HepG2 (cell line): Measurements from ENCODE around the gene NTN3. TPM values are rescaled to one million over a fixed set of nuclear protein-coding genes. Genes with fewer than 3 reads are reported as not detected.
A peak's percentile ranks its signal among the peaks of the same experiment; 100 is the strongest.

Source experiments
- ATAC-seq: fragments of 200-7000 bp; cut with Tn5 transposase; 3 replicates; pipeline ENCODE4 v1.9.1; 2020; ENCODE audit warnings: mild to moderate bottlenecking, moderate library complexity
- BruUV-seq: library from RNA; stranded (reverse); fragments of 400-500 nt; replicated peaks from 2 replicates; lab custom pipeline; 2021; lab: Mats Ljungman, UMichigan
- CTCF ChIA-PET: fragments of 300-600 bp; formaldehyde crosslinking; extraction: SDS; loops from one replicate; lab custom pipeline; 2021; ENCODE audit warnings: low total read pairs, inconsistent platforms, low intra/inter-chr PET ratio; lab: Yijun Ruan, JAX
- POLR2A ChIA-PET: fragments of 350-600 bp; sonication (Branson Sonifier 250); formaldehyde crosslinking; loops from one replicate; lab custom pipeline; 2020; ENCODE audit warnings: antibody characterized with exemption, inconsistent platforms; lab: Yijun Ruan, JAX
- DNase-seq: peaks from one replicate; pipeline ENCODE4 v3.0.0-alpha.2; 2015; ENCODE audit warnings: low spot score
- FAIRE-seq: peaks from 3 replicates; lab custom pipeline; 2011; peaks lifted over from hg19 to GRCh38; lab: Jason Lieb, UNC
- H2AFZ ChIP-seq: one replicate; pipeline ENCODE4 v1.6.1; 2011; ENCODE audit warnings: low read length, inconsistent platforms
- H3K27ac ChIP-seq: fragments of 300-600 bp; 3 replicates; pipeline ENCODE4 v1.8.0; 2011; ENCODE audit warnings: mixed run types, mild to moderate bottlenecking, mixed read lengths, low read length, inconsistent platforms; ENCODE audit not compliant: insufficient read depth; ENCODE audit errors: extremely low read length
- H3K27me3 ChIP-seq, 2 experiments: fragments of 200-600 bp in 1 of 2; 2 replicates in 1 of 2; 3 replicates in 1 of 2; pipeline versions ENCODE4 v1.6.0 to v1.8.0; 2011; ENCODE audit warnings: low read length in 2 of 2, mild to moderate bottlenecking in 2 of 2, moderate library complexity in 2 of 2, inconsistent platforms in 1 of 2; ENCODE audit not compliant: insufficient read depth in 2 of 2, control insufficient read depth in 1 of 2
- H3K36me3 ChIP-seq, 2 experiments: fragments of 200-600 bp in 1 of 2; replicated peaks in 1 of 2; 2 replicates in 1 of 2; 3 replicates in 1 of 2; pipeline versions ENCODE4 v1.5.1 to v1.8.0; 2011; ENCODE audit warnings: low read length in 2 of 2, inconsistent platforms in 1 of 2; ENCODE audit not compliant: insufficient read depth in 2 of 2, control insufficient read depth in 1 of 2
- H3K4me1 ChIP-seq: 2 replicates; pipeline ENCODE4 v1.5.1; 2012; ENCODE audit warnings: low read length, inconsistent platforms; ENCODE audit not compliant: insufficient read depth
- H3K4me2 ChIP-seq: 2 replicates; pipeline ENCODE4 v1.6.0; 2011; ENCODE audit warnings: low read depth, low read length, inconsistent platforms
- H3K4me3 ChIP-seq, 3 experiments: fragments of 200-600 bp in 1 of 3; sonication (generic), shearing (Covaris generic) in 1 of 3; replicated peaks in 1 of 3; 2 replicates each; pipeline ENCODE4 v1.5.1; 2011 to 2016; ENCODE audit warnings: low read length in 3 of 3, inconsistent platforms in 2 of 3, low read depth in 2 of 3, mild to moderate bottlenecking in 2 of 3, control low read depth in 1 of 3, mixed read lengths in 1 of 3; ENCODE audit not compliant: insufficient read depth in 1 of 3
- H3K79me2 ChIP-seq: one replicate; pipeline ENCODE4 v1.6.1; 2011; ENCODE audit warnings: low read length, inconsistent platforms; ENCODE audit not compliant: insufficient read depth
- H3K9ac ChIP-seq: 2 replicates; pipeline ENCODE4 v1.6.0; 2011; ENCODE audit warnings: mild to moderate bottlenecking, low read depth, low read length, inconsistent platforms; ENCODE audit not compliant: insufficient read depth
- H3K9me3 ChIP-seq: 2 replicates; pipeline ENCODE4 v1.5.1; 2012; ENCODE audit warnings: mild to moderate bottlenecking, low read length
- H4K20me1 ChIP-seq: 2 replicates; pipeline ENCODE4 v1.6.0; 2011; ENCODE audit warnings: inconsistent platforms, mild to moderate bottlenecking, low read length, moderate library complexity; ENCODE audit not compliant: insufficient read depth
- BRCA1 ChIP-seq: sonication (generic); formaldehyde crosslinking; IDR thresholded peaks from 2 replicates; pipeline ENCODE4 v1.4.0; 2020; ENCODE audit warnings: missing genetic modification reagents
- MIER2 ChIP-seq: IDR thresholded peaks from 2 replicates; pipeline ENCODE4 v1.6.1; 2016; ENCODE audit warnings: missing biosample characterization, missing genetic modification reagents
- ZFP82 ChIP-seq: sonication (generic); formaldehyde crosslinking; IDR thresholded peaks from 2 replicates; pipeline ENCODE4 v1.5.1; 2020; ENCODE audit warnings: mild to moderate bottlenecking, missing genetic modification reagents, borderline replicate concordance
- ZNF446 ChIP-seq: sonication (generic); formaldehyde crosslinking; IDR thresholded peaks from 2 replicates; pipeline ENCODE4 v1.5.0; 2020; ENCODE audit warnings: mild to moderate bottlenecking, missing genetic modification reagents
- WGBS: methylation state at CpG from one replicate; pipeline ENCODE4 v1.1.6; 2017; ENCODE audit warnings: low lambda C conversion rate; 5-methylcytosine and 5-hydroxymethylcytosine counted together
- in situ Hi-C: cut with HindIII; loops from 2 replicates; pipeline ENCODE4 v1.10.0; 2017; ENCODE audit warnings: low pct_unique_long_range_greater_than_20kb; ENCODE audit not compliant: extremely low pct_ligation_motif_present
- intact Hi-C: fragments of 100-400 bp; cut with micrococcal nuclease; formaldehyde crosslinking; loops from one replicate; pipeline ENCODE4 v1.10.0; 2022; ENCODE audit not compliant: unreplicated experiment
- polyA plus RNA-seq, 8 experiments: library from polyadenylated mRNA; depleted of rRNA in 3 of 8; stranded (reverse) in 7 of 8; unstranded in 1 of 8; fragments of >200 nt; fragmentation: Illumina TruSeq in 4 of 8; extraction: Trizol in 4 of 8; gene quantifications; 2 replicates each; pipeline versions ENCODE4 v1.2.1 to v1.2.3, GENCODE V29; 2011 to 2016; ENCODE audit warnings: low read depth in 4 of 8, missing spikeins in 1 of 8, mixed read lengths in 1 of 8; ENCODE audit not compliant: insufficient read depth in 1 of 8
- total RNA-seq, 5 experiments: library from RNA; depleted of rRNA; stranded (reverse); fragments of >200 nt; fragmentation: Illumina TruSeq; extraction: Trizol; gene quantifications; 2 replicates each; pipeline ENCODE4 v1.2.3, GENCODE V29; 2016; ENCODE audit warnings: low read depth in 1 of 5
- TF ChIP-seq, protein P1 (sequence below): sonication (generic); formaldehyde crosslinking; IDR thresholded peaks from 2 replicates; pipeline ENCODE4 v1.4.0; 2020; ENCODE audit warnings: missing genetic modification reagents
- TF ChIP-seq, protein P2 (sequence below): sonication (generic); formaldehyde crosslinking; IDR thresholded peaks from 2 replicates; pipeline ENCODE4 v1.5.1; 2020; ENCODE audit warnings: mild to moderate bottlenecking, missing genetic modification reagents, moderate library complexity
- TF ChIP-seq, protein P3 (sequence below): sonication (generic); formaldehyde crosslinking; IDR thresholded peaks from 2 replicates; pipeline ENCODE4 v1.5.1; 2020; ENCODE audit warnings: missing genetic modification reagents, mild to moderate bottlenecking, borderline replicate concordance
- TF ChIP-seq, protein P4 (sequence below): sonication (generic); formaldehyde crosslinking; IDR thresholded peaks from 2 replicates; pipeline ENCODE4 v1.5.1; 2020; ENCODE audit warnings: missing genetic modification reagents, mild to moderate bottlenecking, borderline replicate concordance
- TF ChIP-seq, protein P5 (sequence below): sonication (generic); formaldehyde crosslinking; IDR thresholded peaks from 2 replicates; pipeline ENCODE4 v1.8.0; 2022; ENCODE audit warnings: missing genetic modification reagents, mild to moderate bottlenecking, borderline replicate concordance

The NTN3 gene
- total and polyA plus RNA-seq, 2 of the 13 experiments (the other 11 are each of a cell fraction or from before 2014, with no cell fraction given): 0.09 to 0.20 TPM

DNA sequence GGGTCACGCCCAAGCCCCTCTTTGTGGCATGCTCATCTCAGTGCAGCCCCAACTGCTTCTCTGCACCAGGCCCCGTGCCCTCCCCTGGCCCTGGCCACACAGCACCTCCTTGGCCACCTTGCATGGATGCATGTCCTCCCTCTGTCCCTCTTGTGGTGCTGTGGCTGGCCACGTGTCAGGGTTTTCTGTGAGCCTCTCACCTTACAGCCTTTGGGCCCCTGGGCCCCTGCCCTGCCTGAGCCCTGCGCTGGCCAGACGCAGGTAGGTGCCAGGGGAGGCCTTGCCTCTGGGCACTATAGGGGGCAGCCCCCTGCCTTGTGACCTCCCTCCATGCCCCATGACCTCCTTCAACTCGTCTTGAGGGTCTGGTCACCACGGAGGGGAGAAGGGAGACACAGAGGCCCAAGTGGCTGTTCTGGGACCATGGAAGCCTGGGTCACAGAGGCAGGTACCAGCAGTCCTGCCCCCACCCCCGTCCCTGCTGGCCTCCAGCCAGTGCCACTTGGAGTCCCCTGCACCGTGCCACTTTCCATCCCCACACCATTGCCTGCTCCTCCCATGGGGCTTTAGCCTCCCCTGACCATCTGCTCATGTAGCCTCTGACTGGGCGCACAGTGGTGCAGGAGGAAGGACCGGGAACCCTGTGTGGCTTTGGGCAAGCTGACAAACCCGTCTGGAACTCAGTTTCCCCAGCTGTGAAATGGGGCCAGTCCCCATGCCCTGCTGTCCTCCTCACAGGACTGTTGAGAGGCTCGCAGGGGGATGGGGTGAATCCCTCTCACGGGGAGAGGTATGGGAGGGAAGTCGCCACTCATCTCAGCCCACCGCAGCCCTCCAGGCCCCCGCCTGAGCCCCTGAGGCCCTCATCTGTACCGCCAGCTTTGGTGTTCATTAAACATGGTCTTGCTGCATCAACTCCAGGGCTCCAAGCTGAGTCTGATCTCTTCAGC lies 31.1 kb downstream of the NTN3 start (continued):
- TF ChIP-seq, protein P1, sequence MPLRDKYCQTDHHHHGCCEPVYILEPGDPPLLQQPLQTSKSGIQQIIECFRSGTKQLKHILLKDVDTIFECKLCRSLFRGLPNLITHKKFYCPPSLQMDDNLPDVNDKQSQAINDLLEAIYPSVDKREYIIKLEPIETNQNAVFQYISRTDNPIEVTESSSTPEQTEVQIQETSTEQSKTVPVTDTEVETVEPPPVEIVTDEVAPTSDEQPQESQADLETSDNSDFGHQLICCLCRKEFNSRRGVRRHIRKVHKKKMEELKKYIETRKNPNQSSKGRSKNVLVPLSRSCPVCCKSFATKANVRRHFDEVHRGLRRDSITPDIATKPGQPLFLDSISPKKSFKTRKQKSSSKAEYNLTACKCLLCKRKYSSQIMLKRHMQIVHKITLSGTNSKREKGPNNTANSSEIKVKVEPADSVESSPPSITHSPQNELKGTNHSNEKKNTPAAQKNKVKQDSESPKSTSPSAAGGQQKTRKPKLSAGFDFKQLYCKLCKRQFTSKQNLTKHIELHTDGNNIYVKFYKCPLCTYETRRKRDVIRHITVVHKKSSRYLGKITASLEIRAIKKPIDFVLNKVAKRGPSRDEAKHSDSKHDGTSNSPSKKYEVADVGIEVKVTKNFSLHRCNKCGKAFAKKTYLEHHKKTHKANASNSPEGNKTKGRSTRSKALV (CRISPR knock-in tag): no peak
- TF ChIP-seq, protein P2, sequence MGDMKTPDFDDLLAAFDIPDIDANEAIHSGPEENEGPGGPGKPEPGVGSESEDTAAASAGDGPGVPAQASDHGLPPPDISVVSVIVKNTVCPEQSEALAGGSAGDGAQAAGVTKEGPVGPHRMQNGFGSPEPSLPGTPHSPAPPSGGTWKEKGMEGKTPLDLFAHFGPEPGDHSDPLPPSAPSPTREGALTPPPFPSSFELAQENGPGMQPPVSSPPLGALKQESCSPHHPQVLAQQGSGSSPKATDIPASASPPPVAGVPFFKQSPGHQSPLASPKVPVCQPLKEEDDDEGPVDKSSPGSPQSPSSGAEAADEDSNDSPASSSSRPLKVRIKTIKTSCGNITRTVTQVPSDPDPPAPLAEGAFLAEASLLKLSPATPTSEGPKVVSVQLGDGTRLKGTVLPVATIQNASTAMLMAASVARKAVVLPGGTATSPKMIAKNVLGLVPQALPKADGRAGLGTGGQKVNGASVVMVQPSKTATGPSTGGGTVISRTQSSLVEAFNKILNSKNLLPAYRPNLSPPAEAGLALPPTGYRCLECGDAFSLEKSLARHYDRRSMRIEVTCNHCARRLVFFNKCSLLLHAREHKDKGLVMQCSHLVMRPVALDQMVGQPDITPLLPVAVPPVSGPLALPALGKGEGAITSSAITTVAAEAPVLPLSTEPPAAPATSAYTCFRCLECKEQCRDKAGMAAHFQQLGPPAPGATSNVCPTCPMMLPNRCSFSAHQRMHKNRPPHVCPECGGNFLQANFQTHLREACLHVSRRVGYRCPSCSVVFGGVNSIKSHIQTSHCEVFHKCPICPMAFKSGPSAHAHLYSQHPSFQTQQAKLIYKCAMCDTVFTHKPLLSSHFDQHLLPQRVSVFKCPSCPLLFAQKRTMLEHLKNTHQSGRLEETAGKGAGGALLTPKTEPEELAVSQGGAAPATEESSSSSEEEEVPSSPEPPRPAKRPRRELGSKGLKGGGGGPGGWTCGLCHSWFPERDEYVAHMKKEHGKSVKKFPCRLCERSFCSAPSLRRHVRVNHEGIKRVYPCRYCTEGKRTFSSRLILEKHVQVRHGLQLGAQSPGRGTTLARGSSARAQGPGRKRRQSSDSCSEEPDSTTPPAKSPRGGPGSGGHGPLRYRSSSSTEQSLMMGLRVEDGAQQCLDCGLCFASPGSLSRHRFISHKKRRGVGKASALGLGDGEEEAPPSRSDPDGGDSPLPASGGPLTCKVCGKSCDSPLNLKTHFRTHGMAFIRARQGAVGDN (CRISPR knock-in tag): peak; percentile 20; the same call in 1 of the 2 replicates

DNA sequence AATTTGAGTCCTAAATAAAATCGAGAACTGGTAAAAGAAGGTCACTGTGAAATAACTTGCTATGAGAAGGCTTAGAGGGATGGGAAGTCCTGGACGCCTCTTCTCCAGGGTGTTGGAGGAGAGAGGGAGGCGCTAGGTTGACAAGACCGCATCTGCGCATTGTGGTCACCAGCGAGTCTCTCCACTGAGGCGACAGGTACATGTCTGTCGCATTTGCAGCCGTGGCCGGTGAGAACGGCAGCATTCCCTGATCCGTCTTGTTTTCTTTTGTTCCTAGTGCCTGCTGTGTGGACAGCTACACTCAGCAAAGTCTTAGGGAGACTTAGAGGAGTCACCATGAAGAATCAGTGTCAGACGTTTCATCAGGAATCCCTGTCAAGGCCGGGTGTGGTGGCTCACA lies 34.6 kb downstream of the NTN3 start:
- DNase-seq (no peak), FAIRE-seq (no peak), ATAC-seq (no peak)
- CTCF ChIA-PET: no interaction called here
- no TSS peak for BruUV-seq
- Histone ChIP-seq H4K20me1 (no peaks in the 10 kb centered on the region), H3K4me1 (peaks cover 22% of the 10 kb centered on the region), H3K27me3 (no peaks in the 10 kb centered on the region), H3K9me3 (no peaks in the 10 kb centered on the region), H3K79me2 (no peaks in the 10 kb centered on the region), H3K36me3 (peaks cover 0 to 2% of the 10 kb centered on the region in 2 experiments; a peak in 1 of 5 replicates), H3K9ac (no peak overlapping the region), H2AFZ (no peak overlapping the region), H3K4me3 (no peak overlapping the region), H3K27ac (no peak overlapping the region), H3K4me2 (no peak overlapping the region)
- intact Hi-C loops: loop anchor here (10.0 kb wide), 1 partner anchor 161 kb away; the partner anchor contains the start of gene ABCA3
- in situ Hi-C loops: no loop called here
- 91% methylated on average over 14 of the region's 14 CpGs for whole genome bisulfite sequencing
- TF ChIP-seq, protein P3, sequence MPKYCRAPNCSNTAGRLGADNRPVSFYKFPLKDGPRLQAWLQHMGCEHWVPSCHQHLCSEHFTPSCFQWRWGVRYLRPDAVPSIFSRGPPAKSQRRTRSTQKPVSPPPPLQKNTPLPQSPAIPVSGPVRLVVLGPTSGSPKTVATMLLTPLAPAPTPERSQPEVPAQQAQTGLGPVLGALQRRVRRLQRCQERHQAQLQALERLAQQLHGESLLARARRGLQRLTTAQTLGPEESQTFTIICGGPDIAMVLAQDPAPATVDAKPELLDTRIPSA: no peak
- no peak for TF ChIP-seq BRCA1
- TF ChIP-seq, protein P4, sequence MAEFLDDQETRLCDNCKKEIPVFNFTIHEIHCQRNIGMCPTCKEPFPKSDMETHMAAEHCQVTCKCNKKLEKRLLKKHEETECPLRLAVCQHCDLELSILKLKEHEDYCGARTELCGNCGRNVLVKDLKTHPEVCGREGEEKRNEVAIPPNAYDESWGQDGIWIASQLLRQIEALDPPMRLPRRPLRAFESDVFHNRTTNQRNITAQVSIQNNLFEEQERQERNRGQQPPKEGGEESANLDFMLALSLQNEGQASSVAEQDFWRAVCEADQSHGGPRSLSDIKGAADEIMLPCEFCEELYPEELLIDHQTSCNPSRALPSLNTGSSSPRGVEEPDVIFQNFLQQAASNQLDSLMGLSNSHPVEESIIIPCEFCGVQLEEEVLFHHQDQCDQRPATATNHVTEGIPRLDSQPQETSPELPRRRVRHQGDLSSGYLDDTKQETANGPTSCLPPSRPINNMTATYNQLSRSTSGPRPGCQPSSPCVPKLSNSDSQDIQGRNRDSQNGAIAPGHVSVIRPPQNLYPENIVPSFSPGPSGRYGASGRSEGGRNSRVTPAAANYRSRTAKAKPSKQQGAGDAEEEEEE (CRISPR knock-in tag): no peak
- TF ChIP-seq, protein P5, sequence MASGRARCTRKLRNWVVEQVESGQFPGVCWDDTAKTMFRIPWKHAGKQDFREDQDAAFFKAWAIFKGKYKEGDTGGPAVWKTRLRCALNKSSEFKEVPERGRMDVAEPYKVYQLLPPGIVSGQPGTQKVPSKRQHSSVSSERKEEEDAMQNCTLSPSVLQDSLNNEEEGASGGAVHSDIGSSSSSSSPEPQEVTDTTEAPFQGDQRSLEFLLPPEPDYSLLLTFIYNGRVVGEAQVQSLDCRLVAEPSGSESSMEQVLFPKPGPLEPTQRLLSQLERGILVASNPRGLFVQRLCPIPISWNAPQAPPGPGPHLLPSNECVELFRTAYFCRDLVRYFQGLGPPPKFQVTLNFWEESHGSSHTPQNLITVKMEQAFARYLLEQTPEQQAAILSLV (CRISPR knock-in tag): no peak
- TF ChIP-seq MIER2: no peak
- TF ChIP-seq ZFP82 (CRISPR knock-in tag): no peak
- TF ChIP-seq ZNF446: no peak
- POLR2A ChIA-PET: no interaction called here
